Kidney epithelial cell (primary cell): ENCODE measurements around the gene KRT9. TPM values are rescaled to one million over a fixed set of nuclear protein-coding genes. Genes with fewer than 3 reads are reported as not detected.
"Not testable (repeated sequence)": the region's sequence is repeated elsewhere in the genome, so short reads cannot be mapped to it uniquely, and the experiment has no call there.

Experiments used
- DNase-seq: peaks from one replicate; pipeline ENCODE4 v3.0.0-alpha.2; 2010; ENCODE audit warnings: low read depth
- H3K27me3 ChIP-seq: 2 replicates; pipeline ENCODE4 v1.6.0; 2011; ENCODE audit warnings: low read length; ENCODE audit not compliant: control insufficient read depth, insufficient read depth
- H3K36me3 ChIP-seq: 2 replicates; pipeline ENCODE4 v1.5.1; 2011; ENCODE audit warnings: low read length; ENCODE audit not compliant: control insufficient read depth, insufficient read depth
- H3K4me3 ChIP-seq: 2 replicates; pipeline ENCODE4 v1.5.1; 2011; ENCODE audit warnings: low read depth, mild to moderate bottlenecking, control low read depth, low read length
- total RNA-seq: library from RNA; depleted of rRNA; stranded (reverse); fragments of >200 nt; gene quantifications from 2 replicates; pipeline ENCODE4 v1.2.3, GENCODE V29; 2015
- TF ChIP-seq, protein P1 (sequence below): IDR thresholded peaks from 2 replicates; pipeline ENCODE4 v1.5.1; 2011; ENCODE audit warnings: mild to moderate bottlenecking, moderate library complexity, low read length, control low read depth, inconsistent platforms; ENCODE audit not compliant: insufficient read depth, poor library complexity, severe bottlenecking

The KRT9 gene
- total RNA-seq, 1 donor from 2014 or later, result not detected

DNA sequence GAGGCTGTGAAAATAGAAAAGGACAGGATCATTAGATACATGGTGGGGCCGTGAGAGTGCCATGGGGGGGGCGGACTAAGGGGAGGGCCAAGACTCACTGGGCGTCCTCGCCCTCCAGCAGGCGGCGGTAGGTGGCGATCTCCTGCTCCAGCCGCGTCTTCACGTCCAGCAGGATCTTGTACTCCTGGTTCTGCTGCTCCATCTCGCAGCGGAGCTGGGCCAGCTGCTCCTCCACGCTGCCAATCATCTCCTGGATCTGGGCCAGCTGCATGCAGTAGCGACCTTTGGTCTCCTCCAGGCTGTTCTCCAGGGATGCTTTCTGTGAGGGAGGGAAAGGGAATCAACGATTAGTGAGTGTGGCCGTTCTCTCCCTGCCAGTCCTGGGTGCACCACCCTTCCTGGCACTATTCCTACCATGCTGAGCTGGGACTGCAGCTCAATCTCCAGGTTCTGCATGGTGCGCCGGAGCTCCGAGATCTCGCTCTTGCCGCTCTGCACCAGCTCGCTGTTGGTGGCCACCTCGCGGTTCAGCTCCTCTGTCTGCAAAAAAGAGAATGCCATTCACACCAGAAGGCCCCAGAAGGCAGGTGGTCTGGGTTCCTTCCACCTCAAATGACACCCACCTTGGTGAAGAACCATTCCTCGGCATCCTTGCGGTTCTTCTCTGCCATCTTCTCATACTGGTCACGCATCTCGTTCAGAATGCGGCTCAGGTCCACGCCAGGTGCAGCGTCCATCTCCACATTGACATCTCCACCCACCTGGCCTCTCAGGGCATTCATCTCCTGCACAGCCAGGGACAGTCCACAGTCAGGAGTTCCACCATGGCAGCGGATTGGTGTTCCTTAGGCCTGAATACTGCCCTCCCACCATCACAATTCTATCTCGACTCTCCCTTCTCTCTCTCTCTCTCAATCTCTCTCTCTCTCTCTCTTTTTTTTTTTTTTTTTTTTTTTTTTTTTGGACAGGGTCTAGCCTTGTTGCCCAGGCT, 11.6 kb upstream of the KRT9 start:
- DNase-seq, result no peak
- no peak overlapping the region for H3K4me3 ChIP-seq
- no peaks in the 10 kb centered on the region for H3K36me3 ChIP-seq
- H3K27me3 ChIP-seq, result peaks cover 6% of the 10 kb centered on the region
- TF ChIP-seq, protein P1, sequence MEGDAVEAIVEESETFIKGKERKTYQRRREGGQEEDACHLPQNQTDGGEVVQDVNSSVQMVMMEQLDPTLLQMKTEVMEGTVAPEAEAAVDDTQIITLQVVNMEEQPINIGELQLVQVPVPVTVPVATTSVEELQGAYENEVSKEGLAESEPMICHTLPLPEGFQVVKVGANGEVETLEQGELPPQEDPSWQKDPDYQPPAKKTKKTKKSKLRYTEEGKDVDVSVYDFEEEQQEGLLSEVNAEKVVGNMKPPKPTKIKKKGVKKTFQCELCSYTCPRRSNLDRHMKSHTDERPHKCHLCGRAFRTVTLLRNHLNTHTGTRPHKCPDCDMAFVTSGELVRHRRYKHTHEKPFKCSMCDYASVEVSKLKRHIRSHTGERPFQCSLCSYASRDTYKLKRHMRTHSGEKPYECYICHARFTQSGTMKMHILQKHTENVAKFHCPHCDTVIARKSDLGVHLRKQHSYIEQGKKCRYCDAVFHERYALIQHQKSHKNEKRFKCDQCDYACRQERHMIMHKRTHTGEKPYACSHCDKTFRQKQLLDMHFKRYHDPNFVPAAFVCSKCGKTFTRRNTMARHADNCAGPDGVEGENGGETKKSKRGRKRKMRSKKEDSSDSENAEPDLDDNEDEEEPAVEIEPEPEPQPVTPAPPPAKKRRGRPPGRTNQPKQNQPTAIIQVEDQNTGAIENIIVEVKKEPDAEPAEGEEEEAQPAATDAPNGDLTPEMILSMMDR, result no peak

DNA sequence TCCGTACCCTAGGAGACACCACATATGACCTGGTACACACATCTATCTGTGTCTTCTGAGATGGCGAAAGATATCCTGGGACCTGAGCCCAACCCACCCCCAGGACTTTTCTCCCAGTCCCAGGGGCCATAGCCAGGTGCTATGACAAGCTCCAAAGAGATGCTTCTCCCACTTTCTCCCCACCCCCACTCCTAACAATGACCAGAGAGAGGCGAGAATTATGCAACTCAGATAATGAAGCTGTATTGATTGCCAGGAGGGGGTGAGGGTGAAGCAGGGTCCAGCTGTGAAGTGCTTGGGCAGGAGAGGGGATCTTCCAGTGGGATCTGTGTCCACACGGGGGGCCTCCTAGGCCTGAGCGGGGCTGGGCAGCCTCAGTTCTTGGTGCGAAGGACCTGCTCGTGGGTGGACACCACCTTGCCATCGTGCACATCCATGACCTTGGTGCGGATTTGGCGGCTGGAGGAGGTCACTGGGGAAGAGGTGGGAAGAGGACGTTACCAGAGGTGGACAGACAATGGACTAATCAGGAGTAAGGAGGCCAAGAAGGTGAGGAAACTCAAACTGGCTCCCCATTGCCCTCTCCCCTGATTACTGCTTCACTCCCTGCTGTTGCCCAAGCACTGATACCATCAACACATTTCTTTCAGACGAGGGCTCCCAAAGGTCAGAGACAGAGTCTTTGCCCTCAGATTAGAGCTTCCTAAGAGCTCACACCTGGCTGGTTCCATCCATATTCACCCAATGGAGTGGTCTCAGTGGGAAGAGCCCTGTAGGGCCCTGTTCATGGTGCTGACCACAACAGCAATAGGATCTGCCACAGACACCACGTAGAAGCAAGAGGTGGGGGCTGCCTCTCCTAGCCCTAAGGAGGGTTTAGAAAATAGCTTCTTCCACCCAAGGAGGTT, 10.5 kb upstream of the KRT9 start:
- not testable (repeated sequence) for DNase-seq, H3K4me3 ChIP-seq, H3K36me3 ChIP-seq, H3K27me3 ChIP-seq

DNA sequence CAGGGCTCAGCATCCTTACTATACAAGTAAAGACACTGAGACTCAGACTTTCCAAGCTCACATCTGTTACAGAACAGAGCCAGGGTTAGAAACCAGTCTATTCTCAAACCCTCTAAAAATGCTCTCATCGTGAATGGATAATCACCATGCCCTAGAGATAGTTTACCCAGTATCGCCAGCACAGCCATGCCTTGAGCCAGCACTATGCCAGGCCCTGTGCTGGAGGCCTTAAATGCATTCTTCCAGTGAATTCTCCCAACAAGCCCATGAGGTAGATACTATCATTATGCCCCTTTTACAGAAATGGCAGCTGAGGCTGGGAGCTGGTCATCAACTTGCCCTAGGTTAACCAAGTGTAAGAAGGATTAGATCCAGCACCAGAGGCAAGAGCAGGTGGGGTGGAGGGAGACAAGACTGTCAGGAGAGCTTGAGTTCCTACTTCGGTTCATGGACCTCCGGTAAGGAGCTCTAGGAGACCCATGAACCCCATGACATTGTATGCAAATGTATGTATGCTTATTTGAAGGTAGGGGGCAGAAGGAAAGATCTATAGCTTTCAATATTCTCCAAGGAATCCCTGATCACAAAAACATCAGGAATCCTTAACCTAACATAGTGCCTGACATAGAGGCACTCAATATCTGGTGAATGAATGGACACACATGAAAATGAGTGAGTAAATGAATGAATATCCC, 9.7 kb upstream of the KRT9 start:
- Histone ChIP-seq H3K27me3 (peaks cover 7% of the 10 kb centered on the region), H3K4me3 (no peak overlapping the region), H3K36me3 (no peaks in the 10 kb centered on the region)
- DNase-seq, result no peak
- TF ChIP-seq, protein P1, result no peak

DNA sequence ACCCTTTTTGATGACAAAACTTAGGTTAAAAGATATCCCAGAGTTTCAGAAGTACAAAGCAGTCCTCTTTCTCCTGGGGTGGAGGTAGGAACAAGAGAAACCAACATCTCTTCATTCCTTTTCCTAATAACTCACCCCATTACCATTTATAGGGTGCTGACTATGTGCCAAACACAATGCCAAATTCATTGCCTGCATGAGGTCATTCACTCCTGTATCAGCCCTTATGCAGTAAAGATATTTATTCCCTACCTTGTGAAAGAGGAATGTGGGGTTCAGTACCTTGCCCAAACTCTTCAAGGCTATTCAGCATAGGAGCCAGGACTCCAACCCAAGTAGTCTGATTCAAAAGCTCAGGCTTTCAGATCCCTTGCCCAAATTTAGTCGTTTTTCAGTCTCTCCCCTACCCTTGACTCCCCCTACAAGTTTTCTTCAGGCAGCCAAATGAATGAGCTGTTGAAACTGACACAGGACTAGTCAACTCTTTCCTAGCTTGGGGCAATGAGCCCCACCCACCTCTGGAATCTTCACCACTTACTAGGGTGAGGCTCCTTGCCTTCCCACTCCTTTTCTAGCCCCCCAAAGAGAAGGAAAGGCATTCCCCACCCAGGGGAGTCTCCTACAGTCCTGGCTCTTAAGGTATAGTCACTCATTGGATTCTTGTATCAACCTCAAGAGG, 9.0 kb upstream of the KRT9 start:
- no peak overlapping the region for H3K4me3 ChIP-seq
- TF ChIP-seq, protein P1, result no peak
- no peak for DNase-seq

DNA sequence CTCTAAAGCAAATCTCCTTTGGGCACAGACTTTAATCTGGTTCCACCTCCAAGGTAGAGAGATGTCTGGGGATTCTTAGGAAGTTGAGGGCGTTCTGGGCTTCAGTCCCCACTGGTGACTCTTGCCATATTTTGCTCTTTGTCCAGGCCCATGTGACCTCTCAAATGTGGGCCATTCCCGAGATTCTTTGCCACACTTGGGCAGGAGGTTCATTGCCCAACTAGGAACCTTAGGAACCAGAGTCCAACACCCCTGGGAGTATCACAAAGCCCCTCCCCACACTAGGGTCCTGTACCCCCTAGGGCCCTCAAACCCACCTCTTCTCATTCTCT, 8.4 kb upstream of the KRT9 start:
- TF ChIP-seq, protein P1, result no peak
- DNase-seq, result no peak
- Histone ChIP-seq H3K36me3 (no peaks in the 10 kb centered on the region), H3K27me3 (peaks cover 5% of the 10 kb centered on the region), H3K4me3 (no peak overlapping the region)

More for the DNA sequence above, 9.0 kb upstream of the KRT9 start:
- Histone ChIP-seq H3K27me3 (peaks cover 7% of the 10 kb centered on the region), H3K36me3 (no peaks in the 10 kb centered on the region)
